A673 (cell line): ENCODE measurements around the gene SPPL3.

Source experiments
- CTCF ChIP-seq: fragments of 300-800, 200-600 bp; sonication (generic); conservative IDR thresholded peaks from 2 replicates; pipeline ENCODE4 v1.5.1; 2017; ENCODE audit warnings: low read depth, mild to moderate bottlenecking, antibody characterized with exemption, low read length, moderate library complexity, mixed read lengths
- EZH2 ChIP-seq: fragments of 200-600 bp; sonication (generic); IDR thresholded peaks from 2 replicates; pipeline ENCODE4 v1.6.1; 2017; ENCODE audit warnings: borderline replicate concordance, low read depth, mild to moderate bottlenecking, mixed read lengths, antibody characterized with exemption, low read length; ENCODE audit not compliant: poor library complexity, severe bottlenecking

DNA sequence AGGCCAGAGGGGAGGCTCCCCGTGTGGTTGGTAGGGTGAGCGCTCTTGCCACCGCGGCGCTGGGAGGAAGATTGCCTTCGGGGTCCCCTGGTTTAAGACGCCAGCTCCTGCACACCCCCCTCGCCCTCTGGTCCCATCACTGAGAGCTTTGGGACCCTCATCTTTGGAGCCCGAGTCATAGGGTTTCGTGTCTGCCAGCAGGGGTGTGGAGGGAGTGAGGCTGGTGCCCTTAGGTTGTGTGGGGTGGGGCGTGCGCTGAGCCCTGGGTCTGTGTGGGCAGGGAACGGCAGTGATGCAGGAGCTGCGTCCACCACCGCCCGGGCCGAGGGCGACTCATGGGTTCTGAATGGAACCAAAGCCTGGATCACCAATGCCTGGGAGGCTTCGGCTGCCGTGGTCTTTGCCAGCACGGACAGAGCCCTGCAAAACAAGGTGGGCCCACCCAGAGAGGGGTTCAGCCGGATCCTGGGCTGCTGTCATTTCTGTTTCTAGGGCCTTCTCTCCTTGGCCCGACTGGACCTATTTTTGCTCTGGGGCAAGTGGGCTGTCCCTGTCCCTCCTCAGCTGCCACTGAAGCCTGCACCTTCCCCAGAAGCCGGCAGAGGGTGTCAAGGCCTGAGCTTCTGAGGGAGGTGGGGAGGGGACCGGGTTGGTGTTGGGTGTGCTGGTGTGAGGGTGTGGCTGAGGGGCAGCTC lies 166.5 kb downstream of the SPPL3 start:
- TF ChIP-seq CTCF: peak; percentile 38
- TF ChIP-seq EZH2: no peak
